Choroid plexus epithelial cell (primary cell): ENCODE data around the gene EFCAB13.
"Not testable (repeated sequence)": the region's sequence is repeated elsewhere in the genome, so short reads cannot be mapped to it uniquely, and the experiment has no call there.

Source experiments
- DNase-seq: peaks from one replicate; pipeline ENCODE4 v3.0.0-alpha.2; 2010; ENCODE audit warnings: low read depth
- H3K4me3 ChIP-seq: 2 replicates; pipeline ENCODE4 v1.5.1; 2011; ENCODE audit warnings: low read depth, mild to moderate bottlenecking, control low read depth, low read length, moderate library complexity
- TF ChIP-seq, protein P1 (sequence below): conservative IDR thresholded peaks from 2 replicates; pipeline ENCODE4 v1.5.1; 2011; ENCODE audit warnings: low read depth, mild to moderate bottlenecking, control low read depth, inconsistent platforms, low read length, moderate library complexity

Gene EFCAB13

DNA sequence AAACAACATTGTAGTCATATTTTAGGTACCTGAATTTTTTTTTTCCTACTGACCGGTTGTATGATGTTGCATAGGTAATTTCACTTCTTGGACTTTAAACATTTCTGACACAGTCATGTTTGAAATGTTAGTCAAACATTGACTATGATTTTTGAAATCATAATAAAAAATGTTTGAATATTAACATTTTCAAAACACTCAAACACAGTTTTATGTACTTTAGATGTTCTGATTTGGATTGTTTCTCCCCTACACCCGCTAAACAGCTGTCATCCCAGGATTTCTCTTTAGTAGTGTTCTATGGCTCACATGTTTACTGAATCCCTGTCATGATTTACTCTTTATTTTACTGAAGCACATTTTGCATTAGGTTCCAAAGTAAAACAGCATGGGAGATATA, 104.2 kb downstream of the EFCAB13 start:
- TF ChIP-seq, protein P1, sequence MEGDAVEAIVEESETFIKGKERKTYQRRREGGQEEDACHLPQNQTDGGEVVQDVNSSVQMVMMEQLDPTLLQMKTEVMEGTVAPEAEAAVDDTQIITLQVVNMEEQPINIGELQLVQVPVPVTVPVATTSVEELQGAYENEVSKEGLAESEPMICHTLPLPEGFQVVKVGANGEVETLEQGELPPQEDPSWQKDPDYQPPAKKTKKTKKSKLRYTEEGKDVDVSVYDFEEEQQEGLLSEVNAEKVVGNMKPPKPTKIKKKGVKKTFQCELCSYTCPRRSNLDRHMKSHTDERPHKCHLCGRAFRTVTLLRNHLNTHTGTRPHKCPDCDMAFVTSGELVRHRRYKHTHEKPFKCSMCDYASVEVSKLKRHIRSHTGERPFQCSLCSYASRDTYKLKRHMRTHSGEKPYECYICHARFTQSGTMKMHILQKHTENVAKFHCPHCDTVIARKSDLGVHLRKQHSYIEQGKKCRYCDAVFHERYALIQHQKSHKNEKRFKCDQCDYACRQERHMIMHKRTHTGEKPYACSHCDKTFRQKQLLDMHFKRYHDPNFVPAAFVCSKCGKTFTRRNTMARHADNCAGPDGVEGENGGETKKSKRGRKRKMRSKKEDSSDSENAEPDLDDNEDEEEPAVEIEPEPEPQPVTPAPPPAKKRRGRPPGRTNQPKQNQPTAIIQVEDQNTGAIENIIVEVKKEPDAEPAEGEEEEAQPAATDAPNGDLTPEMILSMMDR = no peak
- no peak for DNase-seq
- no peak overlapping the region for H3K4me3 ChIP-seq

DNA sequence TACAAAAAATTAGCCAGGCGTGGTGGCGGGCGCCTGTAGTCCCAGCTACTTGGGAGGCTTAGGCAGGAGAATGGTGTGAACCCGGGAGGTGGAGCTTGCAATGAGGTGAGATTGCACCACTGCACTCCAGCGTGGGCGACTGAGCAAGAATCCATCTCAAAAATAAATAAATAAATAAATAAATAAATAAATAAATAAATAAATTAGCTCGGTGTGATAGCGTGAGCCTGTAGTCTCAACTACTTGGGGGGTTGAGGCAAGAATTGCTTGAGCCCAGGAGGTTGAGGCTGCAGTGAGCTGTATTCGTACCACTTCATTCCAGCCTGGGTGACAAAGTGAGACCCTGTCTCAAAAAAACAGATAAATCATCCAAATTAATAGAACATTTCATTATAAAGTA, 108.5 kb downstream of the EFCAB13 start:
- not testable (repeated sequence) for H3K4me3 ChIP-seq, DNase-seq

DNA sequence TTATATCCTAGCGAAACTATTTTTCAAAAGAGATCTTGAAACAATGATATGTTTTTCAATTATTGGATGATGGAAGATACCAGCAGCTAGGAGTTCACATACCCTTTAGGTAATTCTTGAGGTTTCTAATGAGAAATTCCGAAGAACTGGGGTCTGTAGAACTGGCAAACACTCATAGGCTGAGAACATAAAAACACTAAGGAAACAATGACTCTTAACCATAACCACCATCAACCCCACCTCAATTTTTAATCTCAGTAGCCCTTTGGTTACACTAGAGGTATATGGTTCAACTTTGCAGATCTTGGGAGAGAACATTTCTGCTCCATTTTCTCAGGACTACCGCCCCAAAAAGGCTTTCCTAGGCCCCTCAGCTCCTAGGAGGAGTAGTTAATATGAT, 141.4 kb downstream of the EFCAB13 start:
- TF ChIP-seq, protein P1 = no peak
- H3K4me3 ChIP-seq = no peak overlapping the region
- no peak for DNase-seq

DNA sequence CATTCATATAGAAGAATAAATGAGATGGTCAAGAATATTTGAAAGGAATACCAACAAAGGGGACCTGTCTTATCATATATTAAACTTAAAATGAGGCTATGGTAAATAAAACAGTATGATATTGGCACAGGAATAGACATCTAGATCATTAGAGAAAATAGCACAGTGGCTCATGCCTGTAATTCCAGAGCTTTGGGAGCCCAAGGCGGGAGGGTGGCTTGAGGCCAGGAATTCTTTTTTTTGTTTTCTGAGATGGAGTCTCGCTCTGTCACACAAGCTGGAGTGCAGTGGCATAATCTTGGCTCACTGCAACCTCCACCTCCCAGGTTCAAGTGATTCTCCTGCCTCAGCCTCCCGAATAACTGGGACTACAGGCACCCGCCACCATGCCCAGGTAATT, 143.2 kb downstream of the EFCAB13 start:
- not testable (repeated sequence) for H3K4me3 ChIP-seq, DNase-seq

DNA sequence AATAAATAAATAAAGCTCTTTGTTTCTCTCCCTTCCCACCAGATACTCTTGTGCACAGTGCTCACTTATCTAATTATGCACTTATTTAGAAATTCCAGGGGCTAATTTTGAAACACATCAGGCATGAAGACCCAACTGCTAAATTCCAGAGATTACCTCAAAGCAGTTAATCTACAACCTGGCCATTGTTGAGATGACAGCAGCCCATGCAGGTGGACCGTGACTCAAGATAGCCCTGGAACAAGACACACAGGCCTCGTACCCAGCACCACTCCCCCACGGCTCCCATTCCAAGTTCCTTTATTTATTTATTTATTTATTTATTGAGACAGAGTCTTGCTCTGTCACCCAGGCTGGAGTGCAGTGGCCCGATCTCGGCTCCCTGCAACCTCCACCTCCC, 147.1 kb downstream of the EFCAB13 start:
- no peak overlapping the region for H3K4me3 ChIP-seq
- no peak for DNase-seq
- TF ChIP-seq, protein P1 = no peak

DNA sequence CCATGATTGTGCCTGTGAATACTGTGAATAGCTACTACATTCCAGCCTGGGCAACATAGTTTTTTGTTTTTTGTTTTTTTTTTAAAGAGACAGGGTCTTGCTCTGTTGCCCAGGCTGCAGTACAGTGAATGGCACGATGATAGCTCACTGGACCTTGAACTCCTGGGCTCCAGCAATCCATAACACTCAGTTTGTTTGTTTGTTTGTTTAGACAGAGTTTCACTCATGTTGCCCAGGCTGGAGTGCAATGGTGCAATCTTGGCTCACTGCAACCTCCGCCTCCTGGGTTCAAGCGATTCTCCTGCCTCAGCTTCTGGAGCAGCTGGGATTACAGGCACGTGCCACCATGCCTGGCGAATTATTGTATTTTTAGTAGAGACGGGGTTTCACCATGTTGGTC, 148.3 kb downstream of the EFCAB13 start:
- not testable (repeated sequence) for DNase-seq, H3K4me3 ChIP-seq
